ENCODE data around the gene ARFGAP2. TPM values are rescaled to one million over a fixed set of nuclear protein-coding genes. Genes with fewer than 3 reads are reported as not detected.

Gene ARFGAP2
- total and polyA plus RNA-seq, 9 of the 15 experiments (the other 6 are each of a cell fraction or from before 2014, with no cell fraction given) = 29.1 to 140 (median 90.1) TPM

DNA sequence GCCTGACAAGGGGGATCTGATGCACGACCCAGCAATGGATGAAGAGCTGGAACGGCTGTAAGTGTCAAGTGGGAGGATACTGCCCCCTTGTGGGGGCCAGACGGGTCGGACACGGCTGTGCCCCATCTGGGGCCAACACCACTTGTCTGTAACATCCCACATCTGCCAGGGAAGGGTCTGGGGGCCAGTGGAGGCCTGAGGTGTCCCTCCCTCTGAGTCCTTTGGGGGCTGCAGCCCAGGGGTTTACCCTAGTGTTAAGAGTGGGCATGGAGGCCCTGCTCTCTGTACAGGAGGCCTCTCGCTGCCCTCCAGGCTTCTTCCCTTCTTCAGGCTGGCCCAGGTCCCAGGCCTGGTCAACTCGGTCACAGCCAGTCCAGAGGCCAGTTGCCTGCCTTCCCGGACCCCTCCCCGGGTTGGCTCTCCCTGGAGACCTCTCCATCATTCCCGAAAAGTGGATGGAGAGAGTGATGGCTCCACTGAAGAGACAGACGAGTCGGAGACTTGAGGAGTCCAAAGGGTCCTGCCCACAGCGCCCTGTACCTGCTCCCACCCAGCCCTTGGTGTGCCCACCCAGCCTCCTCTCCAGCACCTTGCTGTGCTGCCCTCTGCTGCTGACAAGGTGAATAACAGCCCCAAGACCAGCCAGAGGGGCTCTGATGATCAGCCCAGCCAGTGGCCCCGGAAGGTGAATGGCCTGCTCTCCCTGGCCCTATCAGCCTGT is 15.4 kb downstream of the ARFGAP2 start (continued):
- TF ChIP-seq, protein P1, sequence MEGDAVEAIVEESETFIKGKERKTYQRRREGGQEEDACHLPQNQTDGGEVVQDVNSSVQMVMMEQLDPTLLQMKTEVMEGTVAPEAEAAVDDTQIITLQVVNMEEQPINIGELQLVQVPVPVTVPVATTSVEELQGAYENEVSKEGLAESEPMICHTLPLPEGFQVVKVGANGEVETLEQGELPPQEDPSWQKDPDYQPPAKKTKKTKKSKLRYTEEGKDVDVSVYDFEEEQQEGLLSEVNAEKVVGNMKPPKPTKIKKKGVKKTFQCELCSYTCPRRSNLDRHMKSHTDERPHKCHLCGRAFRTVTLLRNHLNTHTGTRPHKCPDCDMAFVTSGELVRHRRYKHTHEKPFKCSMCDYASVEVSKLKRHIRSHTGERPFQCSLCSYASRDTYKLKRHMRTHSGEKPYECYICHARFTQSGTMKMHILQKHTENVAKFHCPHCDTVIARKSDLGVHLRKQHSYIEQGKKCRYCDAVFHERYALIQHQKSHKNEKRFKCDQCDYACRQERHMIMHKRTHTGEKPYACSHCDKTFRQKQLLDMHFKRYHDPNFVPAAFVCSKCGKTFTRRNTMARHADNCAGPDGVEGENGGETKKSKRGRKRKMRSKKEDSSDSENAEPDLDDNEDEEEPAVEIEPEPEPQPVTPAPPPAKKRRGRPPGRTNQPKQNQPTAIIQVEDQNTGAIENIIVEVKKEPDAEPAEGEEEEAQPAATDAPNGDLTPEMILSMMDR (IDR thresholded peaks at IDR 0.05 in 2 of 3, conservative IDR thresholded peaks at IDR 0.05 in 1 of 3; ENCODE audit: insufficient read depth in 2 of 3, low read depth in 1 of 3, low read length in 3 of 3) = peak; percentile 81 to 86 (median 83)
- TF ChIP-seq MAZ (CRISPR knock-in tag; conservative IDR thresholded peaks at IDR 0.05 in 1 of 2, IDR thresholded peaks at IDR 0.05 in 1 of 2) (peak in 1 of 2 experiments; percentile 16; a peak in 2 of 4 replicates), STAG1 (CRISPR knock-in tag; IDR thresholded peaks at IDR 0.05; ENCODE audit: borderline replicate concordance) (peak; percentile 84; the same call in 1 of the 2 replicates), SP1 (CRISPR knock-in tag; IDR thresholded peaks at IDR 0.05) (0 out of 2 replicates have a peak, but pooled peaks have one; percentile 44), SUPT5H (IDR thresholded peaks at IDR 0.05) (peak; percentile 12; the same call in 1 of the 2 replicates), ETV5 (CRISPR knock-in tag; IDR thresholded peaks at IDR 0.05; ENCODE audit: low read depth) (peak; percentile 43; the same call in 1 of the 2 replicates), ZNF12 (CRISPR knock-in tag; IDR thresholded peaks at IDR 0.05) (0 out of 2 replicates have a peak, but pooled peaks have one; percentile 41), PCBP2 (IDR thresholded peaks at IDR 0.05; ENCODE audit: low read depth, low read length, poor library complexity, severe bottlenecking) (no peak), POLR2G (IDR thresholded peaks at IDR 0.05; ENCODE audit: low read depth, low read length) (peak; percentile 58; the same call in 1 of the 2 replicates), PML (IDR thresholded peaks at IDR 0.05; ENCODE audit: low read length) (0 out of 2 replicates have a peak, but pooled peaks have one; percentile 19), SMC3 (conservative IDR thresholded peaks at IDR 0.05; ENCODE audit: insufficient read depth, low read depth, low read length) (peak; percentile 72), POLR2AphosphoS5 (IDR thresholded peaks at IDR 0.05; ENCODE audit: control insufficient read depth, insufficient read depth, low read depth, low read length) (peak; percentile 53; the same call in 1 of the 2 replicates), RB1 (IDR thresholded peaks at IDR 0.05; ENCODE audit: low read depth) (peak; percentile 41; the same call in 1 of the 2 replicates), ZBTB7A (IDR thresholded peaks at IDR 0.05; ENCODE audit: borderline replicate concordance, control insufficient read depth, low read depth, low read length) (peak; percentile 66; the same call in 1 of the 2 replicates), CC2D1A (IDR thresholded peaks at IDR 0.05) (0 out of 2 replicates have a peak, but pooled peaks have one; percentile 22), NFXL1 (CRISPR knock-in tag; IDR thresholded peaks at IDR 0.05) (no peak), ZFPM2 (CRISPR knock-in tag; IDR thresholded peaks at IDR 0.05) (no peak), RBM22 (IDR thresholded peaks at IDR 0.05; ENCODE audit: low read depth, low read length, poor library complexity, severe bottlenecking) (peak; percentile 8), POLR2AphosphoS2 (IDR thresholded peaks at IDR 0.05; ENCODE audit: low read length) (peak; percentile 43; the same call in 1 of the 2 replicates), PCBP1 (IDR thresholded peaks at IDR 0.05; ENCODE audit: low read depth, low read length, poor library complexity, severe bottlenecking) (no peak)
- TF ChIP-seq, protein P2, sequence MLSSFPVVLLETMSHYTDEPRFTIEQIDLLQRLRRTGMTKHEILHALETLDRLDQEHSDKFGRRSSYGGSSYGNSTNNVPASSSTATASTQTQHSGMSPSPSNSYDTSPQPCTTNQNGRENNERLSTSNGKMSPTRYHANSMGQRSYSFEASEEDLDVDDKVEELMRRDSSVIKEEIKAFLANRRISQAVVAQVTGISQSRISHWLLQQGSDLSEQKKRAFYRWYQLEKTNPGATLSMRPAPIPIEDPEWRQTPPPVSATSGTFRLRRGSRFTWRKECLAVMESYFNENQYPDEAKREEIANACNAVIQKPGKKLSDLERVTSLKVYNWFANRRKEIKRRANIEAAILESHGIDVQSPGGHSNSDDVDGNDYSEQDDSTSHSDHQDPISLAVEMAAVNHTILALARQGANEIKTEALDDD (IDR thresholded peaks at IDR 0.05) = no peak
- TF ChIP-seq, protein P3, sequence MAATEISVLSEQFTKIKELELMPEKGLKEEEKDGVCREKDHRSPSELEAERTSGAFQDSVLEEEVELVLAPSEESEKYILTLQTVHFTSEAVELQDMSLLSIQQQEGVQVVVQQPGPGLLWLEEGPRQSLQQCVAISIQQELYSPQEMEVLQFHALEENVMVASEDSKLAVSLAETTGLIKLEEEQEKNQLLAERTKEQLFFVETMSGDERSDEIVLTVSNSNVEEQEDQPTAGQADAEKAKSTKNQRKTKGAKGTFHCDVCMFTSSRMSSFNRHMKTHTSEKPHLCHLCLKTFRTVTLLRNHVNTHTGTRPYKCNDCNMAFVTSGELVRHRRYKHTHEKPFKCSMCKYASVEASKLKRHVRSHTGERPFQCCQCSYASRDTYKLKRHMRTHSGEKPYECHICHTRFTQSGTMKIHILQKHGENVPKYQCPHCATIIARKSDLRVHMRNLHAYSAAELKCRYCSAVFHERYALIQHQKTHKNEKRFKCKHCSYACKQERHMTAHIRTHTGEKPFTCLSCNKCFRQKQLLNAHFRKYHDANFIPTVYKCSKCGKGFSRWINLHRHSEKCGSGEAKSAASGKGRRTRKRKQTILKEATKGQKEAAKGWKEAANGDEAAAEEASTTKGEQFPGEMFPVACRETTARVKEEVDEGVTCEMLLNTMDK (IDR thresholded peaks at IDR 0.05; ENCODE audit: borderline replicate concordance, insufficient read depth, low read depth, low read length, poor library complexity, severe bottlenecking) = peak; percentile 94
